Measurements from ENCODE around the gene PARD6B. TPM values are rescaled to one million over a fixed set of nuclear protein-coding genes. Genes with fewer than 3 reads are reported as not detected.
A peak's percentile ranks its signal among the peaks of the same experiment; 100 is the strongest.

PARD6B gene
- polyA plus RNA-seq, 1 of the 3 experiments (the other 2 are of a cell fraction) = 0.49 TPM

DNA sequence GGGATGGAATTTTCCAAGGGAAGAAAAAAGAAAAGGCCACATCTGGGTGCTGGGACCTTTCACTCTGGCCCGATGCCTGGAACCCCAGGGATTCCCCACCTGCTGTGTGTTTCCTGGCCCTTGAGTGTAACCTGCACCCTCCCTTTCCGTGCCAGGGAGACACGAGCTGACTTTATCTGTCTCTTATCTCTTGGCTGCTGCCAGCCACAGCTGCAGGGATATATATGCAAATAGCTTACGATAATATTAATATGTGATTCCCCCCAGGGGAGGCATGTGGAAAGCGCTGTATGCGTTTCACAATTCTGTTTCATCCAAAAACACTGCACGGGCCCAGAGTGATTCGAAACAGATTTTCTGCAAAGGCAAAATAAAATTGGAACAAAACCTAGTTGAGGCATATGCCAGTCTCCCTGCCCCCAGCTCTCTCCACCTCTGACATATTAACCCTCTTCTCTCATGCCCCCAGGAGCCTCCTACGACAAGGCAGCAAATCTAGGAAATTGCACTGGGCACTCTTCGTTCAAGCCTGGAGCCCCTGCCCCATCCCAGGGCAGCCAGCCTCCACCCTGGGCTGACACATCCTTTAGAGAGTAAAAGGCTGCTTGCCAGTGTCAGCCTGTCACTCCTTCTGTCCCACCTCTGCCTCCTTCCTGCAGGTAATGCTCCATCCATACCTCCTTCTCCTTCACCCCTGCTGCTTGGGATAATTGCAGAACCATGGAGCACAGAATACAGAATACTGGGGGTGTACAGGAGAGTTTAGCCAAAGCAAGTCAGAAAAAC is 41.3 kb upstream of the PARD6B start (continued):
- TF ChIP-seq, protein P1, sequence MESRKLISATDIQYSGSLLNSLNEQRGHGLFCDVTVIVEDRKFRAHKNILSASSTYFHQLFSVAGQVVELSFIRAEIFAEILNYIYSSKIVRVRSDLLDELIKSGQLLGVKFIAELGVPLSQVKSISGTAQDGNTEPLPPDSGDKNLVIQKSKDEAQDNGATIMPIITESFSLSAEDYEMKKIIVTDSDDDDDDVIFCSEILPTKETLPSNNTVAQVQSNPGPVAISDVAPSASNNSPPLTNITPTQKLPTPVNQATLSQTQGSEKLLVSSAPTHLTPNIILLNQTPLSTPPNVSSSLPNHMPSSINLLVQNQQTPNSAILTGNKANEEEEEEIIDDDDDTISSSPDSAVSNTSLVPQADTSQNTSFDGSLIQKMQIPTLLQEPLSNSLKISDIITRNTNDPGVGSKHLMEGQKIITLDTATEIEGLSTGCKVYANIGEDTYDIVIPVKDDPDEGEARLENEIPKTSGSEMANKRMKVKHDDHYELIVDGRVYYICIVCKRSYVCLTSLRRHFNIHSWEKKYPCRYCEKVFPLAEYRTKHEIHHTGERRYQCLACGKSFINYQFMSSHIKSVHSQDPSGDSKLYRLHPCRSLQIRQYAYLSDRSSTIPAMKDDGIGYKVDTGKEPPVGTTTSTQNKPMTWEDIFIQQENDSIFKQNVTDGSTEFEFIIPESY (IDR thresholded peaks at IDR 0.05; ENCODE audit: borderline replicate concordance, low read depth) = no peak
- peak; percentile 90 for TF ChIP-seq RCOR1 (IDR thresholded peaks at IDR 0.05; ENCODE audit: low read length)

DNA sequence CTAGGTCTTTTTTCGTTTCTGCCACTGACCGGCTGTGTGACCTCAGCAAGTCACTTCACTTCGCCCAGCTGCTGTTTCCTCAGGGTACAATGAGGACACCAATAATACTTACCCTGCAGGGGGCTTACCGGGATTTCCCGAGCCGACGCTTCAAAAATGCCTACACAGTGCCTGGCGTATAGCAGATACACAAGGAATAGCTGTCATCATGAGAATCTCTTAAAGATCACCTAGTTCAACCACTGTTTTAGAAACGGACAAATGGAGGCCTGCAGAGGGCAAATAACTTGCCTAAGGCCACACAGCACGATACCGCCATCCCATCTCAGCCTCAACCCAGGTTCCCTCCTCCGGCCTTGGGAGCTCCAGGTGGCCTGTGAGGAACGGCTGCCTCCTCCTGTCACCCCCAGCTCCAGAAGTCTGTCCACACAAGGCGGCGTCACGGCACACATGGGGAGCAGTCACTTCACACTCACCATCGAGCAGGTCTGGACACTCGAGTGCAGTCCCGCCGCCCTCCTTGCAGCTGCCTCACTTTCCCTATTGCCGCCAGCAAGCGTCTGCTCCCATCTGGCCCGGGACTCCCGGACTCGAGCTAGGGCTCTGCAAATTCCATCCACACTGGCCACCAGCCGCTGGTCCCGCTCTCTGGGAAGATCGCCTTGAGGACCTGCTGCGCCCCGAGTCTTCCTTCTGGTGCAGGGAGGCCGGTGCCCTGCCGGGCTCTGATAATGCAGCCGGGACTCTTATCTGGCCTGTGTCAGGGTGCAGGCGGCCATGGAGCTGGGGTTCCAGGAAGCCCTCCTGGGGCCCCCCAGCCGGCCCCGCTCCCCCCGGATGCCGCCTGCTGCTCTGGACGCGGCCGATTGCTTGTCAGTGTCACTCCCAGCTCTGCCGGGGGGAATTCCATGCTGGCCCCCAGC is 40.5 kb upstream of the PARD6B start, which contains the start of gene RIPOR3:
Gene RIPOR3 (minus strand): TSS at position 893 of the 923 bp plus-strand sequence. CDS start 414 bp downstream, at position 479.
- CTCF ChIA-PET = interaction anchor here (0.7 to 2.6 kb wide), 13 partner anchors 10 to 241 kb away, joined by 3 to 10 read pairs (median 4); partner anchors contain the start of gene ADNP
- Histone ChIP-seq H3K4me1 (ENCODE audit: control insufficient read depth in 1 of 2, insufficient read depth in 2 of 2, low read depth in 1 of 2, low read length in 1 of 2) (peaks cover 18 to 30% of the 10 kb centered on the region in 2 experiments), H2AFZ (ENCODE audit: low read depth) (peak within 1 kb of the TSS; percentile 79; the same call in 1 of the 2 replicates), H3K27ac (ENCODE audit: low read depth in 2 of 2, low read length in 1 of 2) (no peak within 1 kb of the TSS), H3K4me2 (peak within 1 kb of the TSS; percentile 79), H3F3A (replicated peaks; ENCODE audit: insufficient read depth) (no peaks in the 10 kb centered on the region), H4K20me1 (ENCODE audit: insufficient read depth) (no peaks in the 10 kb centered on the region), H3K27me3 (ENCODE audit: insufficient read depth) (no peaks in the 10 kb centered on the region), H3K9me2 (no peaks in the 10 kb centered on the region), H3K9ac (no peak within 1 kb of the TSS), H3K79me2 (ENCODE audit: insufficient read depth) (no peaks in the 10 kb centered on the region), H3K36me3 (replicated peaks in 1 of 2; ENCODE audit: control insufficient read depth in 1 of 2, insufficient read depth in 2 of 2, low read length in 1 of 2) (no peaks in the 10 kb centered on the region), H3K4me3 (ENCODE audit: low read depth in 2 of 2, low read length in 1 of 2) (peak within 1 kb of the TSS; percentile 23 to 33; a peak in 3 of 4 replicates), H3K9me3 (no peaks in the 10 kb centered on the region)
- no peak for TF ChIP-seq EP300 (IDR thresholded peaks at IDR 0.05; ENCODE audit: borderline replicate concordance in 1 of 2, low read depth in 1 of 2, low read length in 1 of 2)
- TF ChIP-seq, protein P2, sequence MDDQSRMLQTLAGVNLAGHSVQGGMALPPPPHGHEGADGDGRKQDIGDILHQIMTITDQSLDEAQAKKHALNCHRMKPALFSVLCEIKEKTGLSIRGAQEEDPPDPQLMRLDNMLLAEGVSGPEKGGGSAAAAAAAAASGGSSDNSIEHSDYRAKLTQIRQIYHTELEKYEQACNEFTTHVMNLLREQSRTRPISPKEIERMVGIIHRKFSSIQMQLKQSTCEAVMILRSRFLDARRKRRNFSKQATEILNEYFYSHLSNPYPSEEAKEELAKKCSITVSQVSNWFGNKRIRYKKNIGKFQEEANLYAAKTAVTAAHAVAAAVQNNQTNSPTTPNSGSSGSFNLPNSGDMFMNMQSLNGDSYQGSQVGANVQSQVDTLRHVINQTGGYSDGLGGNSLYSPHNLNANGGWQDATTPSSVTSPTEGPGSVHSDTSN (IDR thresholded peaks at IDR 0.05) = no peak
- no peak for TF ChIP-seq GATA2 (CRISPR knock-in tag; IDR thresholded peaks at IDR 0.05)
- peak; percentile 37; the same call in 1 of the 2 replicates for TF ChIP-seq TEAD4 (IDR thresholded peaks at IDR 0.05; ENCODE audit: borderline replicate concordance, insufficient read depth)
- TF ChIP-seq SMC3 (IDR thresholded peaks at IDR 0.05; ENCODE audit: low read depth, low read length) = no peak
- TF ChIP-seq TAF1 (IDR thresholded peaks at IDR 0.05; ENCODE audit: borderline replicate concordance, low read depth, low read length) = no peak
- peak; percentile 67 for DNase-seq
- WGBS (ENCODE audit: low lambda C conversion rate) = 37% methylated on average over 28 of the region's 42 CpGs
- POLR2A ChIA-PET = no interaction called here
